CD14-positive monocyte (primary cell): ENCODE data around the gene FAM163B. TPM values are rescaled to one million over a fixed set of nuclear protein-coding genes. Genes with fewer than 3 reads are reported as not detected.

ENCODE experiments used
- DNase-seq, 3 donors: peaks; one replicate each; pipeline ENCODE4 v3.0.0-alpha.2; 2011 to 2022
- H2AFZ ChIP-seq: 2 replicates; pipeline ENCODE4 v1.6.0; 2012; ENCODE audit warnings: mild to moderate bottlenecking, low read depth, low read length, inconsistent platforms; ENCODE audit not compliant: insufficient read depth, poor library complexity, severe bottlenecking
- H3K27ac ChIP-seq, 2 donors: 1 replicate in 1 of 2; 2 replicates in 1 of 2; pipeline ENCODE4 v1.5.1; 2012 to 2013; ENCODE audit warnings: low read length in 2 of 2, control low read depth in 1 of 2, inconsistent platforms in 1 of 2, low read depth in 1 of 2, mild to moderate bottlenecking in 1 of 2
- H3K27me3 ChIP-seq, 2 donors: one replicate each; pipeline versions ENCODE4 v1.6.0 to v1.6.1; 2011 to 2013; ENCODE audit warnings: low read length in 2 of 2; ENCODE audit not compliant: control insufficient read depth in 2 of 2, insufficient read depth in 2 of 2
- H3K36me3 ChIP-seq, 2 donors: replicated peaks in 1 of 2; 1 replicate in 1 of 2; 2 replicates in 1 of 2; pipeline versions ENCODE4 v1.5.1 to v1.6.1; 2012 to 2013; ENCODE audit warnings: low read length in 2 of 2, control low read depth in 1 of 2, inconsistent platforms in 1 of 2, mild to moderate bottlenecking in 1 of 2; ENCODE audit not compliant: insufficient read depth in 2 of 2, control insufficient read depth in 1 of 2
- H3K4me1 ChIP-seq, 2 donors: 1 replicate in 1 of 2; 2 replicates in 1 of 2; pipeline versions ENCODE4 v1.5.1 to v1.6.1; 2012 to 2013; ENCODE audit warnings: low read length in 2 of 2, control low read depth in 1 of 2, inconsistent platforms in 1 of 2, mild to moderate bottlenecking in 1 of 2, moderate library complexity in 1 of 2; ENCODE audit not compliant: insufficient read depth in 2 of 2, control insufficient read depth in 1 of 2
- H3K4me2 ChIP-seq: replicated peaks from 2 replicates; pipeline ENCODE3; 2012; ENCODE audit warnings: low read length, moderate library complexity, mild to moderate bottlenecking; ENCODE audit not compliant: poor library complexity, severe bottlenecking; ENCODE audit errors: extremely low read depth
- H3K4me3 ChIP-seq, 3 experiments: fragments of 200-600 bp in 1 of 3; sonication (generic) in 1 of 3; replicated peaks in 1 of 3; 1 replicate in 2 of 3; 2 replicates in 1 of 3; pipeline ENCODE4 v1.5.1; 2011 to 2013; ENCODE audit warnings: low read length in 3 of 3, mild to moderate bottlenecking in 3 of 3, control low read depth in 2 of 3, low read depth in 2 of 3, inconsistent platforms in 1 of 3, moderate library complexity in 1 of 3
- H3K79me2 ChIP-seq: 2 replicates; pipeline ENCODE4 v1.6.0; 2012; ENCODE audit warnings: mild to moderate bottlenecking, control low read depth, inconsistent platforms, low read length, moderate library complexity; ENCODE audit not compliant: insufficient read depth
- H3K9ac ChIP-seq: 2 replicates; pipeline ENCODE4 v1.6.0; 2017; ENCODE audit warnings: low read length, mild to moderate bottlenecking; ENCODE audit not compliant: insufficient read depth, poor library complexity, severe bottlenecking
- H3K9me3 ChIP-seq, 2 donors: replicated peaks in 1 of 2; 1 replicate in 1 of 2; 2 replicates in 1 of 2; pipeline versions ENCODE4 v1.5.1 to v1.6.1; 2012 to 2013; ENCODE audit warnings: low read length in 2 of 2, control low read depth in 1 of 2; ENCODE audit not compliant: control insufficient read depth in 1 of 2, insufficient read depth in 1 of 2
- H4K20me1 ChIP-seq: 2 replicates; pipeline ENCODE4 v1.6.0; 2012; ENCODE audit warnings: mild to moderate bottlenecking, low read length, control low read depth, moderate library complexity; ENCODE audit not compliant: insufficient read depth
- H3K27ac Mint-ChIP-seq, 7 donors: one replicate each; pipeline ENCODE4 v1.8.0; 2020; ENCODE audit warnings: mild to moderate bottlenecking in 7 of 7, mixed read lengths in 7 of 7, moderate library complexity in 6 of 7, inconsistent platforms in 2 of 7
- H3K27me3 Mint-ChIP-seq, 3 donors: one replicate each; pipeline ENCODE4 v1.8.0; 2021 to 2022; ENCODE audit warnings: low read depth in 3 of 3, mild to moderate bottlenecking in 3 of 3, mixed read lengths in 3 of 3, moderate library complexity in 3 of 3, inconsistent platforms in 1 of 3
- H3K36me3 Mint-ChIP-seq, 2 donors: one replicate each; pipeline ENCODE4 v1.8.0; 2020; ENCODE audit warnings: mixed read lengths in 2 of 2, inconsistent platforms in 1 of 2, mild to moderate bottlenecking in 1 of 2
- H3K4me1 Mint-ChIP-seq: one replicate; pipeline ENCODE4 v1.8.0; 2020; ENCODE audit warnings: mild to moderate bottlenecking, mixed read lengths
- H3K4me3 Mint-ChIP-seq, 2 donors: one replicate each; pipeline ENCODE4 v1.8.0; 2020; ENCODE audit warnings: mild to moderate bottlenecking in 2 of 2, mixed read lengths in 2 of 2, moderate library complexity in 1 of 2
- H3K9me3 Mint-ChIP-seq, 7 donors: one replicate each; pipeline ENCODE4 v1.8.0; 2020 to 2022; ENCODE audit warnings: mixed read lengths in 7 of 7, mild to moderate bottlenecking in 6 of 7, moderate library complexity in 6 of 7, inconsistent platforms in 2 of 7
- CTCF ChIP-seq: fragments of 200-600 bp; IDR thresholded peaks from one replicate; pipeline ENCODE4 v1.8.0; 2022; ENCODE audit warnings: antibody characterized with exemption, mild to moderate bottlenecking
- WGBS: methylation state at CpG from one replicate; pipeline ENCODE4 v1.1.5; 2013; ENCODE audit warnings: missing lambda C conversion rate; ENCODE audit not compliant: insufficient coverage; 5-methylcytosine and 5-hydroxymethylcytosine counted together
- intact Hi-C, 2 donors: fragments of 100-400 bp; cut with micrococcal nuclease; formaldehyde crosslinking; loops; one replicate each; pipeline versions ENCODE4 v1.15.0 to v1.15.1; 2023
- polyA plus RNA-seq, 3 donors: library from polyadenylated mRNA; depleted of rRNA in 1 of 3; unstranded in 2 of 3; stranded (reverse) in 1 of 3; fragments of 300-500 nt in 2 of 3; fragments of >200 nt in 1 of 3; fragmentation: Illumina TruSeq in 2 of 3; gene quantifications; 1 replicate in 2 of 3; 2 replicates in 1 of 3; pipeline ENCODE4 v1.2.3, GENCODE V29; 2012 to 2021

FAM163B gene
- polyA plus RNA-seq, 3 donors, result not detected

- 92% methylated on average over 2 of the region's 2 CpGs for WGBS
- H3K4me3 Mint-ChIP-seq, result no peak overlapping the region
Measured at GRCh38 chr9:133594310-133594709, 14.9 kb downstream of the FAM163B start.

GRCh38 chr9:133593587-133594253 is 15.5 kb downstream of the FAM163B start:
- H3K4me2 ChIP-seq, result no peak overlapping the region
- peaks cover 27 to 37% (median 31%) of the 10 kb centered on the region in 7 donors for H3K9me3 Mint-ChIP-seq
- H3K79me2 ChIP-seq, result no peaks in the 10 kb centered on the region
- H3K36me3 ChIP-seq, result no peaks in the 10 kb centered on the region
- no peak overlapping the region for H3K4me3 ChIP-seq
- no peak overlapping the region for H3K4me3 Mint-ChIP-seq
- H3K27ac Mint-ChIP-seq, result no peak overlapping the region
- H3K27me3 Mint-ChIP-seq, result peaks cover 0 to 6% (median 6%) of the 10 kb centered on the region in 3 donors
- no peaks in the 10 kb centered on the region for H3K4me1 Mint-ChIP-seq
- H2AFZ ChIP-seq, result no peak overlapping the region
- H3K4me1 ChIP-seq, result no peaks in the 10 kb centered on the region
- no peak overlapping the region for H3K27ac ChIP-seq
- no peaks in the 10 kb centered on the region for H3K27me3 ChIP-seq
- TF ChIP-seq CTCF, result no peak
- no peak for DNase-seq
- intact Hi-C loops, result no loop called here
- no peaks in the 10 kb centered on the region for H4K20me1 ChIP-seq
- no peaks in the 10 kb centered on the region for H3K36me3 Mint-ChIP-seq
- no peak overlapping the region for H3K9ac ChIP-seq
- H3K9me3 ChIP-seq, result peaks cover 24 to 33% of the 10 kb centered on the region in 2 donors
- 87% methylated on average over 14 of the region's 15 CpGs for WGBS

More at GRCh38 chr9:133594310-133594709, 14.9 kb downstream of the FAM163B start:
- H3K27me3 ChIP-seq, result no peaks in the 10 kb centered on the region
- H3K36me3 ChIP-seq, result no peaks in the 10 kb centered on the region
- no peak overlapping the region for H3K27ac ChIP-seq
- no peaks in the 10 kb centered on the region for H3K79me2 ChIP-seq
- TF ChIP-seq CTCF, result no peak
- H3K4me1 ChIP-seq, result no peaks in the 10 kb centered on the region
- H3K9ac ChIP-seq, result no peak overlapping the region
- H3K27ac Mint-ChIP-seq, result no peak overlapping the region
- intact Hi-C loops, result no loop called here
- H3K4me3 ChIP-seq, result no peak overlapping the region
- DNase-seq, result no peak
- H3K27me3 Mint-ChIP-seq, result peaks cover 0 to 6% (median 6%) of the 10 kb centered on the region in 3 donors
- H3K4me2 ChIP-seq, result no peak overlapping the region
- peaks cover 28 to 33% of the 10 kb centered on the region in 2 donors for H3K9me3 ChIP-seq
- no peak overlapping the region for H2AFZ ChIP-seq
- peaks cover 24 to 33% (median 31%) of the 10 kb centered on the region in 7 donors for H3K9me3 Mint-ChIP-seq
- no peaks in the 10 kb centered on the region for H4K20me1 ChIP-seq
- no peaks in the 10 kb centered on the region for H3K4me1 Mint-ChIP-seq
- no peaks in the 10 kb centered on the region for H3K36me3 Mint-ChIP-seq
